ENCODE measurements around the gene TMEM204.

The TMEM204 gene

DNA sequence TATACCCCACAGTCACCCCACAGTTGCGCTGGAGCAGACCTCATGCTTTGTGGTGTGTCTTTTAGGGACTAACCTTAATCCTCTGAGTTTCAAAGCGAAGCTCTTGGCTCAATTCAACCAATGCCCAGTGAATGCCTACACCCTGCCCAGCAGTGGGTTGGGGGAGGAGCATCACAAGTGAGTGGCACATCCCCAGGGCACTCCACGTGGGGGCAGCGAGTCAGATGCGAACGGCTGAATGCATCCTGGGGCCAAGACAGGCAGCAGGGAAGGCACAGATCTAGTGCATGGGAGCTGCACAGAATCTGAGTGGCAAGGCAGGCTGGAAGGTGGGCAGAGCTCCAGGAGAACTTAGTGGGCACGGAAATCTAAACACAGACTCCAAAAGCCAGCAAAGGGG lies 39.2 kb downstream of the TMEM204 start:
- no peak for TF ChIP-seq ZNF701 (tag by site-specific recombination; IDR thresholded peaks at IDR 0.05)
- TF ChIP-seq ZNF776 (tag by site-specific recombination; IDR thresholded peaks at IDR 0.05; ENCODE audit: borderline replicate concordance), result no peak
- no peak for TF ChIP-seq ZNF184 (tag by site-specific recombination; IDR thresholded peaks at IDR 0.05)
- TF ChIP-seq ZNF10 (tag by site-specific recombination; IDR thresholded peaks at IDR 0.05), result no peak
- TF ChIP-seq ZNF302 (tag by site-specific recombination; IDR thresholded peaks at IDR 0.05; ENCODE audit: low read depth), result no peak
- TF ChIP-seq ZNF548 (tag by site-specific recombination; IDR thresholded peaks at IDR 0.05), result no peak
- H3K36me3 ChIP-seq (ENCODE audit: control insufficient read depth in 2 of 2, insufficient read depth in 1 of 2, low read length in 2 of 2), result peaks cover 0 to 35% of the 10 kb centered on the region in 2 experiments; a peak in 2 of 3 replicates
- ChIA-PET POLR2A (interaction anchor here (1.0 kb wide), 1 partner anchor 8 kb away, joined by 3 read pairs; no protein-coding TSS in a partner anchor), CTCF (interaction anchor here (0.6 kb wide), 1 partner anchor 29 kb away, joined by 3 read pairs; no protein-coding TSS in a partner anchor)
- H3K27ac ChIP-seq (ENCODE audit: extremely low read depth, low read depth, low read length), result no peak overlapping the region
- no peaks in the 10 kb centered on the region for H3K4me1 ChIP-seq (ENCODE audit: control insufficient read depth, insufficient read depth, low read length)
- no peak overlapping the region for H3K4me3 ChIP-seq (ENCODE audit: low read depth, low read length)
- no peaks in the 10 kb centered on the region for H3K9me3 ChIP-seq (ENCODE audit: control insufficient read depth, insufficient read depth, low read depth, low read length)

DNA sequence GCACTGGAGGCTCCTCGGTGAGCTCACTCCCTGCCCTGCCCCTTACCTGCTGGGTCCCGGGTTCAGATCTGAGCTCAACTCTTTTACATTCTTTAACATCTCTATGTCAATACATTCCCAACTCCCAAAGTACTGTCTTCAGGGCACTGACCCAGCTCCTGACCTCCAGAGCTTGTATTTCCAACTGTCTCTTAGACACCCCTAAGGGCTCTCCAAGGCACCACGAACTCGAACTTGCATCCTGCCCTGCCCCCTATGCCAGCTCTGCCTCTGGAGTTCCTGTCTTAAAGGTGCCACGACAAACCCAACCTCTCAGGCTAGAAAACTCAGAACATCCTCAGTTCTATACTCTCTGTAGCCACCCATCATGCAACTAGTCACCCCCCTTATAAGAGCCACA lies 39.8 kb downstream of the TMEM204 start:
- no peak overlapping the region for H3K4me3 ChIP-seq (ENCODE audit: low read depth, low read length)
- TF ChIP-seq, protein P1, sequence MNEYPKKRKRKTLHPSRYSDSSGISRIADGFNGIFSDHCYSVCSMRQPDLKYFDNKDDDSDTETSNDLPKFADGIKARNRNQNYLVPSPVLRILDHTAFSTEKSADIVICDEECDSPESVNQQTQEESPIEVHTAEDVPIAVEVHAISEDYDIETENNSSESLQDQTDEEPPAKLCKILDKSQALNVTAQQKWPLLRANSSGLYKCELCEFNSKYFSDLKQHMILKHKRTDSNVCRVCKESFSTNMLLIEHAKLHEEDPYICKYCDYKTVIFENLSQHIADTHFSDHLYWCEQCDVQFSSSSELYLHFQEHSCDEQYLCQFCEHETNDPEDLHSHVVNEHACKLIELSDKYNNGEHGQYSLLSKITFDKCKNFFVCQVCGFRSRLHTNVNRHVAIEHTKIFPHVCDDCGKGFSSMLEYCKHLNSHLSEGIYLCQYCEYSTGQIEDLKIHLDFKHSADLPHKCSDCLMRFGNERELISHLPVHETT (tag by site-specific recombination; IDR thresholded peaks at IDR 0.05), result no peak
- TF ChIP-seq, protein P2, sequence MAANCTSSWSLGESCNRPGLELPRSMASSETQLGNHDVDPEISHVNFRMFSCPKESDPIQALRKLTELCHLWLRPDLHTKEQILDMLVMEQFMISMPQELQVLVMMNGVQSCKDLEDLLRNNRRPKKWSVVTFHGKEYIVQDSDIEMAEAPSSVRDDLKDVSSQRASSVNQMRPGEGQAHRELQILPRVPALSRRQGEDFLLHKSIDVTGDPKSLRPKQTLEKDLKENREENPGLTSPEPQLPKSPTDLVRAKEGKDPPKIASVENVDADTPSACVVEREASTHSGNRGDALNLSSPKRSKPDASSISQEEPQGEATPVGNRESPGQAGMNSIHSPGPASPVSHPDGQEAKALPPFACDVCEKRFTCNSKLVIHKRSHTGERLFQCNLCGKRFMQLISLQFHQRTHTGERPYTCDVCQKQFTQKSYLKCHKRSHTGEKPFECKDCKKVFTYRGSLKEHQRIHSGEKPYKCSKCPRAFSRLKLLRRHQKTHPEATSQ (tag by site-specific recombination; IDR thresholded peaks at IDR 0.05), result no peak
- TF ChIP-seq, protein P3, sequence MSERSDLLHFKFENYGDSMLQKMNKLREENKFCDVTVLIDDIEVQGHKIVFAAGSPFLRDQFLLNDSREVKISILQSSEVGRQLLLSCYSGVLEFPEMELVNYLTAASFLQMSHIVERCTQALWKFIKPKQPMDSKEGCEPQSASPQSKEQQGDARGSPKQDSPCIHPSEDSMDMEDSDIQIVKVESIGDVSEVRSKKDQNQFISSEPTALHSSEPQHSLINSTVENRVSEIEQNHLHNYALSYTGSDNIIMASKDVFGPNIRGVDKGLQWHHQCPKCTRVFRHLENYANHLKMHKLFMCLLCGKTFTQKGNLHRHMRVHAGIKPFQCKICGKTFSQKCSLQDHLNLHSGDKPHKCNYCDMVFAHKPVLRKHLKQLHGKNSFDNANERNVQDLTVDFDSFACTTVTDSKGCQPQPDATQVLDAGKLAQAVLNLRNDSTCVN (tag by site-specific recombination; optimal IDR thresholded peaks at IDR 0.05), result no peak
- no peak for TF ChIP-seq ZNF155 (tag by site-specific recombination; IDR thresholded peaks at IDR 0.05)
- TF ChIP-seq, protein P4, sequence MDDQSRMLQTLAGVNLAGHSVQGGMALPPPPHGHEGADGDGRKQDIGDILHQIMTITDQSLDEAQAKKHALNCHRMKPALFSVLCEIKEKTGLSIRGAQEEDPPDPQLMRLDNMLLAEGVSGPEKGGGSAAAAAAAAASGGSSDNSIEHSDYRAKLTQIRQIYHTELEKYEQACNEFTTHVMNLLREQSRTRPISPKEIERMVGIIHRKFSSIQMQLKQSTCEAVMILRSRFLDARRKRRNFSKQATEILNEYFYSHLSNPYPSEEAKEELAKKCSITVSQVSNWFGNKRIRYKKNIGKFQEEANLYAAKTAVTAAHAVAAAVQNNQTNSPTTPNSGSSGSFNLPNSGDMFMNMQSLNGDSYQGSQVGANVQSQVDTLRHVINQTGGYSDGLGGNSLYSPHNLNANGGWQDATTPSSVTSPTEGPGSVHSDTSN (CRISPR knock-in tag; IDR thresholded peaks at IDR 0.05), result no peak
- TF ChIP-seq ZNF624 (tag by site-specific recombination; IDR thresholded peaks at IDR 0.05), result no peak
- no peak for TF ChIP-seq SCRT2 (tag by site-specific recombination; IDR thresholded peaks at IDR 0.05)
- TF ChIP-seq KLF16 (tag by site-specific recombination; IDR thresholded peaks at IDR 0.05), result no peak
- TF ChIP-seq ZNF239 (tag by site-specific recombination; IDR thresholded peaks at IDR 0.05), result no peak
- TF ChIP-seq, protein P5, sequence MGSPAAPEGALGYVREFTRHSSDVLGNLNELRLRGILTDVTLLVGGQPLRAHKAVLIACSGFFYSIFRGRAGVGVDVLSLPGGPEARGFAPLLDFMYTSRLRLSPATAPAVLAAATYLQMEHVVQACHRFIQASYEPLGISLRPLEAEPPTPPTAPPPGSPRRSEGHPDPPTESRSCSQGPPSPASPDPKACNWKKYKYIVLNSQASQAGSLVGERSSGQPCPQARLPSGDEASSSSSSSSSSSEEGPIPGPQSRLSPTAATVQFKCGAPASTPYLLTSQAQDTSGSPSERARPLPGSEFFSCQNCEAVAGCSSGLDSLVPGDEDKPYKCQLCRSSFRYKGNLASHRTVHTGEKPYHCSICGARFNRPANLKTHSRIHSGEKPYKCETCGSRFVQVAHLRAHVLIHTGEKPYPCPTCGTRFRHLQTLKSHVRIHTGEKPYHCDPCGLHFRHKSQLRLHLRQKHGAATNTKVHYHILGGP (tag by site-specific recombination; IDR thresholded peaks at IDR 0.05), result no peak
- no peak for TF ChIP-seq ZNF302 (tag by site-specific recombination; IDR thresholded peaks at IDR 0.05; ENCODE audit: low read depth)
- TF ChIP-seq ZNF16 (tag by site-specific recombination; IDR thresholded peaks at IDR 0.05; ENCODE audit: low read depth), result no peak
- TF ChIP-seq, protein P6, sequence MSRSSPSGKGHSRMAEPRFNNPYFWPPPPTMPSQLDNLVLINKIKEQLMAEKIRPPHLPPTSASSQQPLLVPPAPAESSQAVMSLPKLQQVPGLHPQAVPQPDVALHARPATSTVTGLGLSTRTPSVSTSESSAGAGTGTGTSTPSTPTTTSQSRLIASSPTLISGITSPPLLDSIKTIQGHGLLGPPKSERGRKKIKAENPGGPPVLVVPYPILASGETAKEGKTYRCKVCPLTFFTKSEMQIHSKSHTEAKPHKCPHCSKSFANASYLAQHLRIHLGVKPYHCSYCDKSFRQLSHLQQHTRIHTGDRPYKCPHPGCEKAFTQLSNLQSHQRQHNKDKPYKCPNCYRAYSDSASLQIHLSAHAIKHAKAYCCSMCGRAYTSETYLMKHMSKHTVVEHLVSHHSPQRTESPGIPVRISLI (tag by site-specific recombination; IDR thresholded peaks at IDR 0.05), result no peak
- no peak for TF ChIP-seq ZNF707 (tag by site-specific recombination; IDR thresholded peaks at IDR 0.05)
- TF ChIP-seq KLF10 (tag by site-specific recombination; IDR thresholded peaks at IDR 0.05), result no peak
- no peak for TF ChIP-seq ZNF140 (tag by site-specific recombination; IDR thresholded peaks at IDR 0.05)
- TF ChIP-seq SETDB1 (IDR thresholded peaks at IDR 0.05; ENCODE audit: insufficient read length, low read length), result no peak
- TF ChIP-seq KLF1 (tag by site-specific recombination; IDR thresholded peaks at IDR 0.05), result no peak
- H3K4me1 ChIP-seq (ENCODE audit: control insufficient read depth, insufficient read depth, low read length), result no peaks in the 10 kb centered on the region
- no peak overlapping the region for H3K27ac ChIP-seq (ENCODE audit: extremely low read depth, low read depth, low read length)
- H3K9me3 ChIP-seq (ENCODE audit: control insufficient read depth, insufficient read depth, low read depth, low read length), result no peaks in the 10 kb centered on the region
- ChIA-PET CTCF (interaction anchor here (0.6 kb wide), 1 partner anchor 28 kb away, joined by 3 read pairs; no protein-coding TSS in a partner anchor), POLR2A (interaction anchor here (1.0 kb wide), 1 partner anchor 8 kb away, joined by 3 read pairs; no protein-coding TSS in a partner anchor)
- peaks cover 0 to 41% of the 10 kb centered on the region in 2 experiments; a peak in 2 of 3 replicates for H3K36me3 ChIP-seq (ENCODE audit: control insufficient read depth in 2 of 2, insufficient read depth in 1 of 2, low read length in 2 of 2)
